ENCODE data around the gene TMEM45B.
"Not testable (repeated sequence)": the region's sequence is repeated elsewhere in the genome, so short reads cannot be mapped to it uniquely, and the experiment has no call there.

Gene TMEM45B

GRCh38 chr11:129813231-129813791, 2.3 kb upstream of the TMEM45B start:
- no peak for DNase-seq

- DNase-seq, result no peak
Observed at GRCh38 chr11:129814244-129815014, 1.2 kb upstream of the TMEM45B start.

GRCh38 chr11:129817534-129818051, 1.9 kb downstream of the TMEM45B start:
- no peak for DNase-seq

- DNase-seq, result not testable (repeated sequence)
Observed at GRCh38 chr11:129818236-129818635, 2.6 kb downstream of the TMEM45B start.

GRCh38 chr11:129819237-129819636, 3.6 kb downstream of the TMEM45B start:
- DNase-seq, result no peak

- DNase-seq, result not testable (repeated sequence)
Observed at GRCh38 chr11:129820228-129820627, 4.6 kb downstream of the TMEM45B start.

GRCh38 chr11:129823281-129823680, 7.6 kb downstream of the TMEM45B start:
- DNase-seq, result not testable (repeated sequence)

GRCh38 chr11:129823799-129824198, 8.2 kb downstream of the TMEM45B start:
- DNase-seq, result not testable (repeated sequence)

GRCh38 chr11:129825380-129825779, 9.7 kb downstream of the TMEM45B start:
- no peak for DNase-seq

GRCh38 chr11:129828301-129828836, 12.7 kb downstream of the TMEM45B start:
- DNase-seq, result no peak

- DNase-seq, result not testable (repeated sequence)
Observed at GRCh38 chr11:129829497-129829896, 13.8 kb downstream of the TMEM45B start.

GRCh38 chr11:129831227-129831626, 15.6 kb downstream of the TMEM45B start:
- DNase-seq, result not testable (repeated sequence)

GRCh38 chr11:129833260-129833659, 17.6 kb downstream of the TMEM45B start:
- DNase-seq, result not testable (repeated sequence)

- not testable (repeated sequence) for DNase-seq
Observed at GRCh38 chr11:129836423-129836891, 20.8 kb downstream of the TMEM45B start.

GRCh38 chr11:129836979-129837378, 21.3 kb downstream of the TMEM45B start:
- no peak for DNase-seq

- DNase-seq, result no peak
Observed at GRCh38 chr11:129840236-129840635, 24.6 kb downstream of the TMEM45B start.

GRCh38 chr11:129842138-129842537, 26.5 kb downstream of the TMEM45B start:
- DNase-seq, result no peak

GRCh38 chr11:129846508-129847335, 31.1 kb downstream of the TMEM45B start:
- peak; percentile 51 for DNase-seq

GRCh38 chr11:129847361-129847760, 31.7 kb downstream of the TMEM45B start:
- not testable (repeated sequence) for DNase-seq

- DNase-seq, result peak; percentile 50
Observed at GRCh38 chr11:129849447-129850130, 33.9 kb downstream of the TMEM45B start.

- no peak for DNase-seq
Observed at GRCh38 chr11:129852125-129852740, 36.6 kb downstream of the TMEM45B start.
